HL-60 (cell line): Measurements from ENCODE around the gene NUTF2.

Source experiments
- DNase-seq, 2 experiments: peaks; one replicate each; pipeline ENCODE4 v3.0.0-alpha.2; 2010 to 2020; ENCODE audit warnings: low read depth in 1 of 2, low spot score in 1 of 2
- H3K27ac ChIP-seq: fragments of 250-450 bp; sonication (Bioruptor Pico); replicated peaks from 2 replicates; pipeline ENCODE4 v1.5.1; 2020; ENCODE audit warnings: mild to moderate bottlenecking, moderate library complexity
- H3K27me3 ChIP-seq: fragments of 250-450 bp; sonication (Bioruptor Pico); 2 replicates; pipeline ENCODE4 v1.5.1; 2021; ENCODE audit warnings: mild to moderate bottlenecking, moderate library complexity; ENCODE audit not compliant: insufficient read depth, poor library complexity, severe bottlenecking
- H3K4me3 ChIP-seq: replicated peaks from 2 replicates; pipeline ENCODE4 v1.5.1; 2011; ENCODE audit warnings: mild to moderate bottlenecking, control low read depth, low read length; ENCODE audit not compliant: insufficient read depth
- GABPA ChIP-seq: IDR thresholded peaks from 2 replicates; pipeline ENCODE4 v1.6.1; 2012; ENCODE audit warnings: low read depth
- POLR2AphosphoS5 ChIP-seq: IDR thresholded peaks from 2 replicates; pipeline ENCODE4 v1.6.1; 2012; ENCODE audit warnings: low read depth
- REST ChIP-seq: IDR thresholded peaks from 2 replicates; pipeline ENCODE4 v1.6.1; 2012; ENCODE audit warnings: low read depth; ENCODE audit not compliant: insufficient replicate concordance
- SPI1 ChIP-seq: IDR thresholded peaks from 2 replicates; pipeline ENCODE4 v1.6.1; 2012; ENCODE audit warnings: low read depth, mild to moderate bottlenecking, borderline replicate concordance
- TF ChIP-seq, protein P1 (sequence below): IDR thresholded peaks from one replicate; pipeline ENCODE4 v1.5.1; 2011; ENCODE audit warnings: low read length, control low read depth, inconsistent platforms; ENCODE audit not compliant: insufficient read depth

Gene NUTF2

GRCh38 chr16:67814567-67814966 lies 32.2 kb upstream of the NUTF2 start:
- TF ChIP-seq GABPA (no peak), POLR2AphosphoS5 (no peak), SPI1 (no peak), REST (no peak)
- TF ChIP-seq, protein P1, sequence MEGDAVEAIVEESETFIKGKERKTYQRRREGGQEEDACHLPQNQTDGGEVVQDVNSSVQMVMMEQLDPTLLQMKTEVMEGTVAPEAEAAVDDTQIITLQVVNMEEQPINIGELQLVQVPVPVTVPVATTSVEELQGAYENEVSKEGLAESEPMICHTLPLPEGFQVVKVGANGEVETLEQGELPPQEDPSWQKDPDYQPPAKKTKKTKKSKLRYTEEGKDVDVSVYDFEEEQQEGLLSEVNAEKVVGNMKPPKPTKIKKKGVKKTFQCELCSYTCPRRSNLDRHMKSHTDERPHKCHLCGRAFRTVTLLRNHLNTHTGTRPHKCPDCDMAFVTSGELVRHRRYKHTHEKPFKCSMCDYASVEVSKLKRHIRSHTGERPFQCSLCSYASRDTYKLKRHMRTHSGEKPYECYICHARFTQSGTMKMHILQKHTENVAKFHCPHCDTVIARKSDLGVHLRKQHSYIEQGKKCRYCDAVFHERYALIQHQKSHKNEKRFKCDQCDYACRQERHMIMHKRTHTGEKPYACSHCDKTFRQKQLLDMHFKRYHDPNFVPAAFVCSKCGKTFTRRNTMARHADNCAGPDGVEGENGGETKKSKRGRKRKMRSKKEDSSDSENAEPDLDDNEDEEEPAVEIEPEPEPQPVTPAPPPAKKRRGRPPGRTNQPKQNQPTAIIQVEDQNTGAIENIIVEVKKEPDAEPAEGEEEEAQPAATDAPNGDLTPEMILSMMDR: no peak

GRCh38 chr16:67820608-67821259 lies 26.0 kb upstream of the NUTF2 start:
- Histone ChIP-seq H3K27me3 (no peaks in the 10 kb centered on the region), H3K4me3 (no peak overlapping the region), H3K27ac (no peak overlapping the region)
- TF ChIP-seq GABPA (no peak), REST (no peak), SPI1 (no peak), POLR2AphosphoS5 (no peak)
- TF ChIP-seq, protein P1: no peak
- no peak for DNase-seq

More at GRCh38 chr16:67814567-67814966, 32.2 kb upstream of the NUTF2 start:
- no peak for DNase-seq
- H3K4me3 ChIP-seq: no peak overlapping the region
- H3K27me3 ChIP-seq: no peaks in the 10 kb centered on the region
- no peak overlapping the region for H3K27ac ChIP-seq

GRCh38 chr16:67822511-67822910 lies 24.2 kb upstream of the NUTF2 start:
- H3K27ac ChIP-seq: no peak overlapping the region
- no peak for DNase-seq
- no peak overlapping the region for H3K4me3 ChIP-seq
- TF ChIP-seq GABPA (no peak), POLR2AphosphoS5 (no peak)
- no peaks in the 10 kb centered on the region for H3K27me3 ChIP-seq

DNA sequence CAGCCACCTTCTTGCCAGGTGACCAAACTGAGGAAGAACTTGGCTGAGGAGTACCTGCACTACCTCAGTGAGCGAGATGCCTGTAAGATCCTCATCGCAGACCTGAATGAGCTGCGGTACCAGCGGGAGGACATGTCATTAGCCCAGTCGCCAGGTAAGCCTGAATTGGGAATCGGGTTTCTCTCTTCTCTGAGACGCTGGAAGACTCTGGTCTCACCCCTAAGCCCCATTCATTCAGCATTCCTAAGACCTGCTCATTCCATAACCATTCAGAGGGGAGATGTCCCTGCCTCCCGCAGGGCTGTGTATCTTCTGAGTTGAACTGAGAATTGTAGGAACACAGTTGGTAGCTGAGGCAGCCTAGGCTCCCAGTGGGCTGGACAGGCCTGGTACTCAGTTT lies 21.6 kb upstream of the NUTF2 start:
- Histone ChIP-seq H3K4me3 (no peak overlapping the region), H3K27me3 (no peaks in the 10 kb centered on the region), H3K27ac (no peak overlapping the region)
- TF ChIP-seq POLR2AphosphoS5 (no peak), GABPA (no peak), SPI1 (no peak), REST (no peak)
- TF ChIP-seq, protein P1: no peak
- DNase-seq: no peak
